NCI-H82 treated with DMSO at 0.1 percent for 48 hours (cell line): Measurements from ENCODE around the gene CGGBP1.

Experiments
- DNase-seq: peaks from one replicate; lab custom pipeline; 2025; ENCODE audit not compliant: unreplicated experiment; lab: John Stamatoyannopoulos, UW

Gene CGGBP1

GRCh38 chr3:88058581-88059379 is at the start of gene CGGBP1, which contains the start of gene ZNF654:
Gene CGGBP1 (minus strand): TSS chr3:88059005. CDS start chr3:88055976, 3,029 bp downstream.
Gene ZNF654 (plus strand): TSS chr3:88059255. CDS start chr3:88059320, 65 bp downstream.
- peak; percentile 95 for DNase-seq

DNA sequence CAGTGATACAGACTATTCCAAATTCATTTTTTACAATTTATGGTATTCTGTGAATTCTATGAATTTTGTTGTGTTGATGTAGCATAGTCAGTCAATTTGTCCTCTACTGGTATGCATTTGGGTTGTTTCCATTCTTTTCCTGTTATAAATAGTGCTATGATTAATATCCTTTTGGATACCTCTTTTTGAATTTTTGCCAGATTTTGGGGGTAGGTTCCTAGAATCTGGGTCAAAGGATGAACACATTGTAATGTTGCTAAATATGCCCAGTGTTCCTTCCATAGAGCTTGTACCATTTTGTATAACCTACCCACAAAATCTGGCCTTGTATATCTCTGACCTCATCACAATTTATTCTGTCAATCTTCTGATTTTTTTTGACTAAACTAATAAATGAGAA is 46.5 kb upstream of the CGGBP1 start:
- no peak for DNase-seq

- DNase-seq, result no peak
Measured at GRCh38 chr3:88101142-88101541, 42.3 kb upstream of the CGGBP1 start.

GRCh38 chr3:88093266-88093665 is 34.5 kb upstream of the CGGBP1 start:
- DNase-seq, result no peak

DNA sequence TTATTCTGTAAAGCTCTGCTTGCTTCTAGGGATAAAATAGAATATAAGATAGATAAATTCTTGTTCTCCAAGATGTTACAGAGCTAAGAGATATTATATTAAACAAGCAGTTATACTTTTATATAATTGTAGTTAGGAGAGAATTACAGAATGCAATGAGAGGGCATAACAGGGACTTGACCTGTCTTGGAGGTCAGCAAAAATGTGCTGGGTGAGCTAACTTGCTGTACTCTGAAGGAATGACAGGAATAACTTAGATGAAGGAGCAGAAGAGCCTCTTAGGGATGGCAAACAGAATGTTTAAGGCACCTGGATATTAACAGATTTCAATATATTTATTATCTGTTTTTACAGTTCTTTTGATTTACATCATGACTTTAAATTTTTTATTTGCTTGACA is 33.5 kb upstream of the CGGBP1 start:
- DNase-seq, result no peak

DNA sequence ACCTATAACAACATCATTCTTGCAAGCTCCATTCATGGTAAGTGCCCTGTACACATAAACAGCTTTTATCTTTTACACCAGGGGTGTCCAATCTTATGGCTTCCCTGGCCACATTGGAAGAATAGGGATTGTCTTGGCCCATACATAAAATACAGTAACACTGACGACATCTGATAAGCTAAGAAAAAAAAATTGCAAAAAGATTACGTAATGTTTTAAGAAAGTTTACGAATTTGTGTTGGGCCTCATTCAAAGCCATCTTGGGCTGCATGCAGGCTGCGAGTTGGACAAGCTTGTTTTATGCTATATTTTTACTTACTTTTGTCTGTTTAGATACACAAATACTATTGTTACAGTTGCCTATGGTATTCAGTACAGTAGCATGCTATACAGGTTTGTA is 31.9 kb upstream of the CGGBP1 start:
- no peak for DNase-seq

GRCh38 chr3:88084097-88084501 is 25.3 kb upstream of the CGGBP1 start:
- no peak for DNase-seq

- DNase-seq, result no peak
Measured at GRCh38 chr3:88082854-88083253, 24.0 kb upstream of the CGGBP1 start.

GRCh38 chr3:88078932-88079331 is 20.1 kb upstream of the CGGBP1 start:
- DNase-seq, result no peak

DNA sequence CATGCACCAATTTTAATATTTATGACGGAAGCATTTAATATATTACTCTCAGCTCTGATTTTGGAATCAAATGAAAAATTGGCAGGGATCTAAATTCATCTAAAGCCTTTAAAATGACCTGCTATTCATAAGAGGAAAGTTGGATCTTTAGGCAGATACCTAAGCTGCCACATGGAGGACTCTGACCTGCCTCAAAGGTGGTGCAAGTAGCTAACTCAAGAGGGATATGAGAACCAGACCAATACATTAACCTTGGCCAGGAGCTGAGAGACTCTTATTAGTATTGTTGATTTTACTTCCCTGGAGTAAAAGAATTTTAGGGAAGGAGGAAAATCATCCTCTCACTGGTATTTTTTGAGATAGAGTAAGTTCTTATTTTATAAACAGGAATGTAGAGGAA is 17.9 kb upstream of the CGGBP1 start:
- no peak for DNase-seq

DNA sequence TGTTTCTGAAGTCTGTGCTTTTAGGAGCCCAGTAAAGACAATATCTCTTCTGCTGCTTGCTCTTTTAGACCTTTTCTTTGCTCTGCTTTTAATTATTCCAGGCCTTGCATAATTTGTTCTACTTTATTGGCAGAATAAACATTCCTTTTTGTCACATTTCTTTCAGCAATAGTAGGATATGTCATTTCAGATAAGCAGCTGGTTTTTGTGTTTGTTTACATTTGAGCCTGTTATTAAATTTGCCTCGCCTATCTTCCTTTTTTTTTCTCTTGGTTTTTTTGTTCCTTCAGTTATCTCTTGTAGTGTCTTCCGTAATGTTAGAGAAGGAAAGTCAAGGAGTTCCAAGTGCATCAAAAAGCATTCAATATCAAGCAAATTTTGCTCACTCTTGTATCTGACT is 16.7 kb upstream of the CGGBP1 start:
- DNase-seq, result no peak

DNA sequence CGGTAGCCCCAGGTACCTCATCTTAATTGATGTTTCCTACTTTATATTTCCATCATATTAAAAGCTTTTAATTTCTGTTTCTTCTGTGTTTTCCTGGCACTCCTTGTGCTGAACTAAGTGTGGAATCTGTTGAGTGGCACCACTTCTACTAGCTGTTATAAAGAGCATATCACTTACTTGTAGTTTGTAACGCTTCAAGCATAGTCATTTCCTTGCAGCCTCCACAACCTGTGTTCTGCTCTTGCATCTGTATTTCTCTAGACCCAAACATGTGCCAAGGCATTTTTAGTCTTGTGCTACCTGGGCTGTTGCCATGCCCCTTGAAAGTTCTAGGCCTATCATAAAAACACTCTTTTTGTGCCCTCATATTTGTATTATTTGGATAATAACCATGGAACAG is 16.3 kb upstream of the CGGBP1 start:
- DNase-seq, result no peak

- DNase-seq, result no peak
Measured at GRCh38 chr3:88061746-88062145, 2.9 kb upstream of the CGGBP1 start.

DNA sequence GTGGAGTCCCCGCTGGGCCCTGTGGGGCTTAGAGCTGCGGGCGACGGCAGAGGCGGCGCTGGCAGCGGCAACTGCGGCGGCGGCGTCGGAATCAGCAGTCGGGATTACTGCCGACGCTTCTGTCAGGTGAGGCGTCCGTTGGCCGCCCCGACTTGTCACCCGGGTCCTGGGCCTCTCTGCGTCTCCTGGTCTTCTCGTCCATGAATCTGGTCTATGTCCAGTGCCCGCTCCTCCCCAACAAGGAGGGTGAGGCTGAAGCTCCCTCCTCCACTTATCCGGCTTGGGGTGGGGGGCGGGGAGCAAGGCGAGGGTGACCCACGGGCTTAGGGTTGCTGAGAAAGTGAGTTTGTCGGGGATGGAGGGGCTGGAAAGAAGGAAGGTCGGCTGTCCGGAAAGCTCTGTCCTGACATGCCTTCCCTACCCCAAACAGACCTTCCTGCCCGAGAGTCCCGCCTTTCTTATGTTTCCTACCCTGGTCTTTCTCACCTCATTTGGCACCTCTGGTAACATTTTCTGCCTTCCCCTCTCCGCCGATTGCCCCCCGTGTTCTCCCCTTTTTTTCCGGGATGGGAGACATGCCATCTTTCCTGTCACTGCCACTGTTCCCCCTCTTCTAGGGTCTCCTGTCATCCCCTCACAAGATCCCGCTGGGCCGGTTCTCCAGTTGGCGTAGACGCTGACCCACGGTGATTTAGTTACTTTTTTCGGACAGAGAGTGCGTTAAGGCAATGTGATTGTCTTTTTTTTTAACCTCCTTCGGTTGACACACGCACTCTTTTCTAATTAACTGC is 770 bp upstream of the CGGBP1 start:
- no peak for DNase-seq

DNA sequence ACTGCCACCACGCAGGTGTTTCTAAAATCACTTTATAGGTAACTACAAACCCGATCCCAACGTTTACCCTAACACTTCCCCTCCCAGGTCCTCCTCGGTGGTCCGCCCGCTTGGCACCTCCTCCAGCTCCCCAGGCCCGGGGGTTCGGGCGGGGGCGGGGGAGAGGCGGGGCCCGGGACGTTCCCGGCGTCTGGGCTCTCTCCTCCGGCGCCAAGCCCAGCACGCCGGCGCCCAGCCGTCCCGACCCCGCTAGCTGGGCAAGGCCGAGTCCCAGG is 562 bp downstream of the CGGBP1 start:
- DNase-seq, result no peak

GRCh38 chr3:88057630-88058305 is 1.0 kb downstream of the CGGBP1 start:
- no peak for DNase-seq

DNA sequence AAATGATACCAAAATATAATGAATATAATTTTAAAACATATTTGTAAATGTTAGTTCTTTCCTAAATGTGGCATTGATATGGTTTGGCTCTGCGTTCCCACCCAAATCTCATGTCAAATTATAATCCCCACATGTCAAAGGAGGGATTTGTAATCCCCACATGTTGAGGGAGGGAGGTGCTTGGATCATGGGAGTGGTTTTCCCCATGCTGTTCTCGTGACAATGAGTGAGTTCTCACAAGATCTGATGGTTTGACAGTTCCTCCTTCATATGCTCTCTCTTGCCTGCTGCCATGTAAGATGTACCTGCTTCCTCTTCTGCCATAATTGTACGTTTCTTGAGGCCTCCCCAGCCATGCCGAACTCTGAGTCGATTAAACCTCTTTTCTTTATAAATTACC is 12.0 kb downstream of the CGGBP1 start:
- no peak for DNase-seq

- DNase-seq, result no peak
Measured at GRCh38 chr3:88044411-88044810, 14.4 kb downstream of the CGGBP1 start.

DNA sequence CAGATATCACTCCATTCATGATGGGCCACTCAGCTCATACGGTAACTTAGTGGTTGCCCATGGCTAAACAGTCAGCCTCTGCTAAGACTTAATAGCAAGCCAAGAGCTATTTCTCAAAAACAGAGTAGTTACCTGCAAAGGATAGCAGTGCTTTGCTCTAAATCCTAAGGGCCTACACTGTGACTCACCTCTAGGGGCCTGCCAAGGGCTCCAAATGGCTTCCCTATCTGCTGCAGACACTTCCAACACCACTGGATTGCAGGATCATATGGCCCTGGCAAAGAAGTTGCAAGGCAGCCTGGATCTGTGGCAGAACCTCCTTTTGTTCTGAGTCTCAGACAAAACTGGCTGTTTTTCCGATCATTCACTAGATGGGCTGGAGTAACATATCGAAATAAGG is 17.8 kb downstream of the CGGBP1 start:
- DNase-seq, result no peak

- no peak for DNase-seq
Measured at GRCh38 chr3:88040529-88040928, 18.3 kb downstream of the CGGBP1 start.

DNA sequence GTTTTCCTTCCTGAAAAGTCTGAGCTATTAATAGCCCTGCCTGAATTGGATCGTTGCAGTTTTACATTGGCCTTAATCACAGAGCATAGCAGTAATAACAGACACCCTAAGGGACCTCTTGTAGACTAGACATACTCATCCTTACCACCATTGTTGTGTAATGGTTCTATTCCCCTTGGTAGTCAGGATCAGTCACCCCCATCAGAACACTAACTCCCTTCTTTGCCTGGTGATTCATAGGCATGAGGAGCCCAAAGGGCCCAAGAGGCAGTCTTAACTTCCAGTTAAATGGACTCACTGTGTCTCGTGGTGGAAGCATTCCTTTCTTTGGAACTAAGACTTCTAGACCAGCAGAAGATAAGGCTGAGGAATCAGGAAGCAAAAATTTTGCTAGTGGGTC is 20.2 kb downstream of the CGGBP1 start:
- DNase-seq, result no peak

DNA sequence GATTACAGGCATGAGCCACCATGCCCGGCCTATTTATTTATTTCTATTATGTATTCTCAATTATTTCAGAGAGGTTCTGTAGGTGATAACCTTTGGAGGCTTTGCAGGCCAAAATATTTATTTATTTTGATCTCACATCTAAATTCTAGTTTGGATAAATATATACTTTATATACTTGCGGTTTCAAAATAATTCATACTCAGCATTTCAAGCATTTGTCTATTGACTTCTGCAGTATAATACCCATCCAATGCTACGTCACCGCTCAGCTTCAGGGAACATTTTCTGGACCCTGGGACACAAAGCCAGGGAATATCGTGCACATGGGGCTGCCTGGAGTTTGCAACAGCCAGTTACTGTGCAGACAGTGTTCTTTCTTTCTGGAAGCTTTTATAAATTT is 22.6 kb downstream of the CGGBP1 start:
- no peak for DNase-seq
